AG04450 (cell line): ENCODE results near the gene UBXN10. TPM values are rescaled to one million over a fixed set of nuclear protein-coding genes. Genes with fewer than 3 reads are reported as not detected.

Experiments
- CTCF ChIA-PET: fragments of 300-600, 350-600 bp; formaldehyde crosslinking; extraction: SDS; loops from one replicate; lab custom pipeline; 2022; ENCODE audit warnings: antibody characterized with exemption, inconsistent platforms; lab: Charles Lee
- POLR2A ChIA-PET: fragments of 350-600 bp; formaldehyde crosslinking; extraction: SDS; loops from one replicate; lab custom pipeline; 2021; ENCODE audit warnings: antibody characterized with exemption, inconsistent platforms; lab: Yijun Ruan, JAX
- DNase-seq: peaks from one replicate; pipeline ENCODE4 v3.0.0-alpha.2; 2011; ENCODE audit warnings: low read depth, low spot score
- H3K27ac ChIP-seq: one replicate; pipeline ENCODE4 v1.5.1; 2012; ENCODE audit warnings: low read depth, low read length, control low read depth
- H3K27me3 ChIP-seq: one replicate; pipeline ENCODE4 v1.6.0; 2012; ENCODE audit warnings: low read length; ENCODE audit not compliant: control insufficient read depth, insufficient read depth
- H3K4me3 ChIP-seq: 2 replicates; pipeline ENCODE4 v1.5.1; 2011; ENCODE audit warnings: mild to moderate bottlenecking, low read depth, low read length, control low read depth
- H3K9me3 ChIP-seq: 2 replicates; pipeline ENCODE4 v1.5.1; 2012; ENCODE audit warnings: low read length; ENCODE audit not compliant: control insufficient read depth, insufficient read depth
- CTCF ChIP-seq: IDR thresholded peaks from 2 replicates; pipeline ENCODE4 v1.5.1; 2011; ENCODE audit warnings: low read depth, low read length, control low read depth, inconsistent platforms
- polyA plus RNA-seq: library from polyadenylated mRNA; depleted of rRNA; stranded (reverse); fragments of >200 nt; gene quantifications from 2 replicates; pipeline ENCODE4 v1.2.3, GENCODE V29; 2011

UBXN10 gene
- polyA plus RNA-seq, 1 experiment: not detected

GRCh38 chr1:20142001-20142710, 43.7 kb upstream of the UBXN10 start:
- ChIA-PET POLR2A (no interaction called here), CTCF (no interaction called here)
- DNase-seq: no peak
- no peak for TF ChIP-seq CTCF
- peaks cover 37% of the 10 kb centered on the region for H3K27me3 ChIP-seq
- H3K27ac ChIP-seq: no peak overlapping the region
- H3K4me3 ChIP-seq: no peak overlapping the region
- H3K9me3 ChIP-seq: no peaks in the 10 kb centered on the region; the same call in 1 of the 2 replicates

- TF ChIP-seq CTCF: no peak
- Histone ChIP-seq H3K9me3 (no peaks in the 10 kb centered on the region; the same call in 1 of the 2 replicates), H3K4me3 (no peak overlapping the region), H3K27me3 (peaks cover 40% of the 10 kb centered on the region), H3K27ac (no peak overlapping the region)
- ChIA-PET POLR2A (no interaction called here), CTCF (interaction anchor here (0.6 to 2.1 kb wide), 2 partner anchors 10 to 86 kb away, joined by 4 to 9 read pairs; no protein-coding TSS in a partner anchor)
- DNase-seq: no peak
Observed at GRCh38 chr1:20143318-20143717, 42.6 kb upstream of the UBXN10 start.

- CTCF ChIA-PET: interaction anchor here (2.1 kb wide), 1 partner anchor 9 kb away, joined by 9 read pairs; no protein-coding TSS in a partner anchor
- H3K4me3 ChIP-seq: no peak overlapping the region
Observed at GRCh38 chr1:20143734-20144565, 41.9 kb upstream of the UBXN10 start.

GRCh38 chr1:20147846-20148570, 37.9 kb upstream of the UBXN10 start:
- CTCF ChIA-PET: interaction anchor here (0.5 kb wide), 1 partner anchor 66 kb away, joined by 4 read pairs; no protein-coding TSS in a partner anchor

More at GRCh38 chr1:20143734-20144565, 41.9 kb upstream of the UBXN10 start:
- no peak for TF ChIP-seq CTCF
- no peak for DNase-seq
- no peak overlapping the region for H3K27ac ChIP-seq
- H3K27me3 ChIP-seq: peaks cover 41% of the 10 kb centered on the region
- POLR2A ChIA-PET: no interaction called here
- no peaks in the 10 kb centered on the region; the same call in 1 of the 2 replicates for H3K9me3 ChIP-seq

More at GRCh38 chr1:20147846-20148570, 37.9 kb upstream of the UBXN10 start:
- POLR2A ChIA-PET: no interaction called here
- no peak for TF ChIP-seq CTCF
- no peak overlapping the region for H3K27ac ChIP-seq
- H3K27me3 ChIP-seq: peaks cover 33% of the 10 kb centered on the region
- DNase-seq: no peak
- no peaks in the 10 kb centered on the region; the same call in 1 of the 2 replicates for H3K9me3 ChIP-seq
- H3K4me3 ChIP-seq: no peak overlapping the region
